GM18505 (cell line): ENCODE measurements around the gene LEPROT.

Experiments
- ATAC-seq: cut with Tn5 transposase; IDR thresholded peaks from one replicate; pipeline ENCODE4 v1.9.1; 2021; ENCODE audit not compliant: unreplicated experiment
- POLR2A ChIP-seq: IDR thresholded peaks from 4 replicates; pipeline ENCODE4 v1.6.1; 2011; ENCODE audit warnings: borderline replicate concordance; ENCODE audit not compliant: insufficient read depth, insufficient read length; ENCODE audit errors: extremely low read depth

The LEPROT gene

GRCh38 chr1:65395887-65396612, 24.4 kb upstream of the LEPROT start:
- ATAC-seq = no peak
- TF ChIP-seq POLR2A = no peak

GRCh38 chr1:65398083-65398482, 22.4 kb upstream of the LEPROT start:
- no peak for TF ChIP-seq POLR2A
- no peak for ATAC-seq

- no peak for ATAC-seq
- no peak for TF ChIP-seq POLR2A
Observed at GRCh38 chr1:65399003-65399402, 21.5 kb upstream of the LEPROT start.

- TF ChIP-seq POLR2A = no peak
- no peak for ATAC-seq
Observed at GRCh38 chr1:65401612-65402011, 18.9 kb upstream of the LEPROT start.

- no peak for ATAC-seq
- no peak for TF ChIP-seq POLR2A
Observed at GRCh38 chr1:65404941-65405340, 15.5 kb upstream of the LEPROT start.

GRCh38 chr1:65407877-65408276, 12.6 kb upstream of the LEPROT start:
- no peak for ATAC-seq
- no peak for TF ChIP-seq POLR2A

GRCh38 chr1:65409314-65409713, 11.2 kb upstream of the LEPROT start:
- no peak for ATAC-seq
- TF ChIP-seq POLR2A = no peak

- ATAC-seq = no peak
Observed at GRCh38 chr1:65409816-65410326, 10.6 kb upstream of the LEPROT start.

GRCh38 chr1:65412256-65412983, 8.0 kb upstream of the LEPROT start:
- TF ChIP-seq POLR2A = no peak
- ATAC-seq = no peak

More at GRCh38 chr1:65409816-65410326, 10.6 kb upstream of the LEPROT start:
- TF ChIP-seq POLR2A = no peak

- TF ChIP-seq POLR2A = no peak
Observed at GRCh38 chr1:65412984-65413375, 7.5 kb upstream of the LEPROT start.

GRCh38 chr1:65414538-65414937, 5.9 kb upstream of the LEPROT start:
- ATAC-seq = no peak
- TF ChIP-seq POLR2A = no peak

More at GRCh38 chr1:65412984-65413375, 7.5 kb upstream of the LEPROT start:
- ATAC-seq = no peak

- no peak for ATAC-seq
- TF ChIP-seq POLR2A = no peak
Observed at GRCh38 chr1:65416767-65417166, 3.7 kb upstream of the LEPROT start.

- no peak for ATAC-seq
- no peak for TF ChIP-seq POLR2A
Observed at GRCh38 chr1:65417729-65418128, 2.7 kb upstream of the LEPROT start.
